OCI-LY7 (cell line): Measurements from ENCODE around the gene RRH. TPM values are rescaled to one million over a fixed set of nuclear protein-coding genes. Genes with fewer than 3 reads are reported as not detected.
A peak's percentile ranks its signal among the peaks of the same experiment; 100 is the strongest.

Source experiments
- BruUV-seq: library from RNA; stranded (reverse); fragments of 400-500 nt; replicated peaks from 2 replicates; lab custom pipeline; 2021; lab: Mats Ljungman, UMichigan
- CTCF ChIA-PET: fragments of 300-600 bp; sonication (Branson Sonifier 250); formaldehyde crosslinking; loops from one replicate; lab custom pipeline; 2022; ENCODE audit warnings: antibody characterized with exemption; ENCODE audit not compliant: unreplicated experiment; lab: Charles Lee
- POLR2A ChIA-PET: fragments of 300-600 bp; sonication (Branson Sonifier 250); formaldehyde crosslinking; loops from one replicate; lab custom pipeline; 2022; ENCODE audit warnings: antibody characterized with exemption; lab: Charles Lee
- DNase-seq: peaks from one replicate; pipeline ENCODE4 v3.0.0-alpha.2; 2015; ENCODE audit warnings: low spot score
- H2AFZ ChIP-seq: fragments of 200-600 bp; sonication (generic), shearing (Covaris generic); 2 replicates; pipeline ENCODE4 v1.6.1; 2014; ENCODE audit warnings: mild to moderate bottlenecking, antibody characterized with exemption, low read length, moderate library complexity
- H3K27ac ChIP-seq: fragments of 200-600 bp; sonication (generic); 2 replicates; pipeline ENCODE4 v1.5.1; 2014; ENCODE audit warnings: mixed run types, low read depth, mild to moderate bottlenecking, moderate library complexity, low read length, inconsistent platforms; ENCODE audit not compliant: poor library complexity, severe bottlenecking
- H3K36me3 ChIP-seq: fragments of 200-600 bp; sonication (generic); 2 replicates; pipeline ENCODE4 v1.6.1; 2014; ENCODE audit warnings: mild to moderate bottlenecking, antibody characterized with exemption, low read length, moderate library complexity, mixed read lengths; ENCODE audit not compliant: insufficient read depth
- H3K4me1 ChIP-seq: fragments of 200-600 bp; sonication (generic); 2 replicates; pipeline ENCODE4 v1.5.1; 2014; ENCODE audit warnings: mild to moderate bottlenecking, low read length; ENCODE audit not compliant: insufficient read depth, poor library complexity, severe bottlenecking
- H3K4me2 ChIP-seq: fragments of 200-600 bp; sonication (generic); 2 replicates; pipeline ENCODE4 v1.6.1; 2014; ENCODE audit warnings: mild to moderate bottlenecking, low read length
- H3K4me3 ChIP-seq: fragments of 200-600 bp; sonication (generic); 2 replicates; pipeline ENCODE4 v1.5.1; 2014; ENCODE audit warnings: mild to moderate bottlenecking, low read depth, low read length; ENCODE audit not compliant: poor library complexity, severe bottlenecking
- H3K79me2 ChIP-seq: fragments of 200-600 bp; sonication (generic); 2 replicates; pipeline ENCODE4 v1.6.1; 2016; ENCODE audit warnings: low read depth, mild to moderate bottlenecking, low read length, moderate library complexity, mixed read lengths; ENCODE audit not compliant: insufficient read depth
- H3K9me2 ChIP-seq: fragments of 200-600 bp; sonication (generic); 2 replicates; pipeline ENCODE4 v1.6.1; 2016; ENCODE audit warnings: mild to moderate bottlenecking, low read length, mixed read lengths; ENCODE audit not compliant: insufficient read depth
- H3K9me3 ChIP-seq: fragments of 200-600 bp; sonication (generic); 2 replicates; pipeline ENCODE4 v1.6.1; 2014; ENCODE audit warnings: mild to moderate bottlenecking, mixed run types, low read length, mixed read lengths
- H4K20me1 ChIP-seq: fragments of 200-600 bp; sonication (generic); 2 replicates; pipeline ENCODE4 v1.6.1; 2014; ENCODE audit warnings: mild to moderate bottlenecking, antibody characterized with exemption, low read length, moderate library complexity, mixed read lengths; ENCODE audit not compliant: insufficient read depth
- CTCF ChIP-seq: fragments of 200-600 bp; sonication (generic); conservative IDR thresholded peaks from 2 replicates; pipeline ENCODE4 v1.5.1; 2014; ENCODE audit warnings: mild to moderate bottlenecking, antibody characterized with exemption, low read length, moderate library complexity, mixed read lengths
- EZH2phosphoT487 ChIP-seq: fragments of 200-600 bp; sonication (generic); IDR thresholded peaks from 2 replicates; pipeline ENCODE4 v1.6.1; 2018; ENCODE audit warnings: low read depth, borderline replicate concordance, mild to moderate bottlenecking, mixed run types, antibody characterized with exemption, low read length, moderate library complexity, mixed read lengths
- intact Hi-C: fragments of 100-400 bp; cut with micrococcal nuclease; formaldehyde crosslinking; loops from one replicate; pipeline ENCODE4 v1.10.0; 2022; ENCODE audit not compliant: unreplicated experiment
- total RNA-seq, 2 experiments: library from RNA; depleted of rRNA in 1 of 2; stranded (reverse); fragments of >200 nt in 1 of 2; shearing (Covaris generic) in 1 of 2; gene quantifications; 2 replicates each; pipeline ENCODE4 v1.2.3, GENCODE V29; 2014 to 2022

RRH gene
- total RNA-seq, 2 experiments from 2014 or later, result 0.23 to 0.35 TPM

- ChIA-PET CTCF (no interaction called here), POLR2A (no interaction called here)
- DNase-seq, result no peak
- Histone ChIP-seq H3K4me1 (no peaks in the 10 kb centered on the region), H3K4me3 (no peak overlapping the region), H3K36me3 (no peaks in the 10 kb centered on the region), H3K27ac (no peak overlapping the region), H2AFZ (no peak overlapping the region), H3K9me2 (no peaks in the 10 kb centered on the region), H3K79me2 (no peaks in the 10 kb centered on the region), H4K20me1 (no peaks in the 10 kb centered on the region), H3K9me3 (no peaks in the 10 kb centered on the region), H3K4me2 (no peak overlapping the region)
- TF ChIP-seq EZH2phosphoT487 (no peak), CTCF (no peak)
- BruUV-seq, result no TSS peak
- intact Hi-C loops, result no loop called here
Observed at GRCh38 chr4:109872950-109873656, 45.3 kb downstream of the RRH start.

- Histone ChIP-seq H3K9me3 (no peaks in the 10 kb centered on the region), H3K36me3 (no peaks in the 10 kb centered on the region), H4K20me1 (no peaks in the 10 kb centered on the region), H3K4me1 (no peaks in the 10 kb centered on the region), H3K4me2 (no peak overlapping the region), H3K4me3 (no peak overlapping the region), H3K79me2 (no peaks in the 10 kb centered on the region), H3K9me2 (no peaks in the 10 kb centered on the region), H2AFZ (no peak overlapping the region), H3K27ac (no peak overlapping the region)
- BruUV-seq, result no TSS peak
- intact Hi-C loops, result no loop called here
- TF ChIP-seq CTCF, result peak; percentile 38; the same call in 1 of the 2 replicates
- no peak for TF ChIP-seq EZH2phosphoT487
- ChIA-PET CTCF (no interaction called here), POLR2A (interaction anchor here (0.6 to 0.7 kb wide), 2 partner anchors 396 to 939 kb away, joined by 3 read pairs; no protein-coding TSS in a partner anchor)
- peak; percentile 8 for DNase-seq
Observed at GRCh38 chr4:109873791-109874514, 46.2 kb downstream of the RRH start.

GRCh38 chr4:109875106-109875505 lies 47.3 kb downstream of the RRH start:
- TF ChIP-seq CTCF, result no peak
- no peak for TF ChIP-seq EZH2phosphoT487
- Histone ChIP-seq H3K4me3 (no peak overlapping the region), H3K9me3 (no peaks in the 10 kb centered on the region), H3K4me1 (no peaks in the 10 kb centered on the region), H3K9me2 (no peaks in the 10 kb centered on the region), H3K27ac (no peak overlapping the region), H4K20me1 (no peaks in the 10 kb centered on the region), H3K4me2 (no peak overlapping the region), H3K36me3 (no peaks in the 10 kb centered on the region), H3K79me2 (no peaks in the 10 kb centered on the region), H2AFZ (no peak overlapping the region)
- intact Hi-C loops, result no loop called here
- no TSS peak for BruUV-seq
- POLR2A ChIA-PET, result no interaction called here
- no peak for DNase-seq
- CTCF ChIA-PET, result no interaction called here
